ENCODE measurements around the gene PHF1. TPM values are rescaled to one million over a fixed set of nuclear protein-coding genes. Genes with fewer than 3 reads are reported as not detected.

PHF1 gene
- total and polyA plus RNA-seq, 2 of the 13 experiments (the other 11 are each of a cell fraction or from before 2014, with no cell fraction given), result 25.4 to 61.9 TPM

DNA sequence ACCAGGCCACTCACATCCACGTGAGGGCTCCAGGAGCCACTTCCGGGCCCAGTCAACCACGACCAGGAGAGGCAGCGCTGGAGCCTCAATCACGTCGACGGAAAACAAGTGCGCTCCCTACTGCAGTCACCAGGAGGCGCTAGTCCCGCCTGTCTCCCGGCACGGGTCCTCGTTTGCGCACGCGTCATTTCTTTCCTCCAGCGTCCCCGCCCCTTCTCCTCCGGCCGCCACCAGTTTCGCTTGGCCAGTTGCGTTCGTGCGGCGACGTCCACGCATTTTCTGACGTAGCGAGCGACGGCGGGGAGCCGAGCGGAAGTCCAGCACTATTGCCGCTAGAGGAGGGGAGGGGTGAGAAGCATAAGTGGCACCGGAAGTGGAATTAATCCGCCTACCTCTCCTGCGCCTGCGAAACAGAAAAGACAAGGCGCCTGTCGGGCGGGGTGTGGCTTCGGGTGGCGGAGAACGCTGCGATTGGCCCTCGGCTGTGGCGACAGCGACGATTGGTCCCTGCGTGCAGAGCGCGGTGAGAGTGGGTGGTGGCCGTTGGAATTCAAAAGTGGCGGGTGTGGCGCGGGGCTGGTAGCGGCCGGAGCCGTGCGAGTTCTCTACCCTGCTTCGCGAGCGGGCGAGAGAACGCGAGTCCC, 19.4 kb upstream of the PHF1 start, which contains the start of gene KIFC1 (continued):
- TF ChIP-seq ZEB1 (IDR thresholded peaks at IDR 0.05; ENCODE audit: insufficient replicate concordance, low read depth) (no peak), ZKSCAN8 (CRISPR knock-in tag; IDR thresholded peaks at IDR 0.05; ENCODE audit: borderline replicate concordance) (peak; percentile 84), ZNF329 (CRISPR knock-in tag; IDR thresholded peaks at IDR 0.05; ENCODE audit: low read depth) (peak; percentile 78), ZNF124 (CRISPR knock-in tag; IDR thresholded peaks at IDR 0.05) (peak; percentile 97), ZBTB7A (CRISPR knock-in tag; IDR thresholded peaks at IDR 0.05) (no peak), ZNF24 (IDR thresholded peaks at IDR 0.05) (peak; percentile 92), TARDBP (CRISPR knock-in tag; IDR thresholded peaks at IDR 0.05) (peak; percentile 95), ZNF549 (CRISPR knock-in tag; IDR thresholded peaks at IDR 0.05) (no peak), NR2C2 (CRISPR knock-in tag; IDR thresholded peaks at IDR 0.05; ENCODE audit: borderline replicate concordance) (peak; percentile 91), NRL (CRISPR knock-in tag; IDR thresholded peaks at IDR 0.05; ENCODE audit: borderline replicate concordance) (peak; percentile 71; the same call in 1 of the 2 replicates), ZSCAN25 (CRISPR knock-in tag; IDR thresholded peaks at IDR 0.05) (peak; percentile 84; the same call in 1 of the 2 replicates), KLF12 (CRISPR knock-in tag; IDR thresholded peaks at IDR 0.05; ENCODE audit: borderline replicate concordance) (peak; percentile 77; the same call in 1 of the 2 replicates), ZNF83 (CRISPR knock-in tag; IDR thresholded peaks at IDR 0.05; ENCODE audit: borderline replicate concordance) (peak; percentile 88; the same call in 1 of the 2 replicates), HMG20A (CRISPR knock-in tag; IDR thresholded peaks at IDR 0.05; ENCODE audit: borderline replicate concordance) (0 out of 2 replicates have a peak, but pooled peaks have one; percentile 50), HCFC1 (IDR thresholded peaks at IDR 0.05; ENCODE audit: low read depth, low read length) (peak; percentile 9; the same call in 1 of the 2 replicates), GATAD1 (CRISPR knock-in tag; IDR thresholded peaks at IDR 0.05) (peak; percentile 90), SPEN (CRISPR knock-in tag; IDR thresholded peaks at IDR 0.05; ENCODE audit: low read depth) (peak; percentile 91), AKAP8 (CRISPR knock-in tag; IDR thresholded peaks at IDR 0.05) (no peak), ZNF567 (CRISPR knock-in tag; IDR thresholded peaks at IDR 0.05; ENCODE audit: borderline replicate concordance) (0 out of 2 replicates have a peak, but pooled peaks have one; percentile 39)
- TF ChIP-seq, protein P1, sequence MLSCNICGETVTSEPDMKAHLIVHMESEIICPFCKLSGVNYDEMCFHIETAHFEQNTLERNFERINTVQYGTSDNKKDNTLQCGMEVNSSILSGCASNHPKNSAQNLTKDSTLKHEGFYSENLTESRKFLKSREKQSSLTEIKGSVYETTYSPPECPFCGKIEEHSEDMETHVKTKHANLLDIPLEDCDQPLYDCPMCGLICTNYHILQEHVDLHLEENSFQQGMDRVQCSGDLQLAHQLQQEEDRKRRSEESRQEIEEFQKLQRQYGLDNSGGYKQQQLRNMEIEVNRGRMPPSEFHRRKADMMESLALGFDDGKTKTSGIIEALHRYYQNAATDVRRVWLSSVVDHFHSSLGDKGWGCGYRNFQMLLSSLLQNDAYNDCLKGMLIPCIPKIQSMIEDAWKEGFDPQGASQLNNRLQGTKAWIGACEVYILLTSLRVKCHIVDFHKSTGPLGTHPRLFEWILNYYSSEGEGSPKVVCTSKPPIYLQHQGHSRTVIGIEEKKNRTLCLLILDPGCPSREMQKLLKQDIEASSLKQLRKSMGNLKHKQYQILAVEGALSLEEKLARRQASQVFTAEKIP (CRISPR knock-in tag; IDR thresholded peaks at IDR 0.05; ENCODE audit: borderline replicate concordance), result no peak
- TF ChIP-seq, protein P2, sequence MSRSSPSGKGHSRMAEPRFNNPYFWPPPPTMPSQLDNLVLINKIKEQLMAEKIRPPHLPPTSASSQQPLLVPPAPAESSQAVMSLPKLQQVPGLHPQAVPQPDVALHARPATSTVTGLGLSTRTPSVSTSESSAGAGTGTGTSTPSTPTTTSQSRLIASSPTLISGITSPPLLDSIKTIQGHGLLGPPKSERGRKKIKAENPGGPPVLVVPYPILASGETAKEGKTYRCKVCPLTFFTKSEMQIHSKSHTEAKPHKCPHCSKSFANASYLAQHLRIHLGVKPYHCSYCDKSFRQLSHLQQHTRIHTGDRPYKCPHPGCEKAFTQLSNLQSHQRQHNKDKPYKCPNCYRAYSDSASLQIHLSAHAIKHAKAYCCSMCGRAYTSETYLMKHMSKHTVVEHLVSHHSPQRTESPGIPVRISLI (CRISPR knock-in tag; IDR thresholded peaks at IDR 0.05; ENCODE audit: borderline replicate concordance), result peak; percentile 24; the same call in 1 of the 2 replicates
- TF ChIP-seq, protein P3, sequence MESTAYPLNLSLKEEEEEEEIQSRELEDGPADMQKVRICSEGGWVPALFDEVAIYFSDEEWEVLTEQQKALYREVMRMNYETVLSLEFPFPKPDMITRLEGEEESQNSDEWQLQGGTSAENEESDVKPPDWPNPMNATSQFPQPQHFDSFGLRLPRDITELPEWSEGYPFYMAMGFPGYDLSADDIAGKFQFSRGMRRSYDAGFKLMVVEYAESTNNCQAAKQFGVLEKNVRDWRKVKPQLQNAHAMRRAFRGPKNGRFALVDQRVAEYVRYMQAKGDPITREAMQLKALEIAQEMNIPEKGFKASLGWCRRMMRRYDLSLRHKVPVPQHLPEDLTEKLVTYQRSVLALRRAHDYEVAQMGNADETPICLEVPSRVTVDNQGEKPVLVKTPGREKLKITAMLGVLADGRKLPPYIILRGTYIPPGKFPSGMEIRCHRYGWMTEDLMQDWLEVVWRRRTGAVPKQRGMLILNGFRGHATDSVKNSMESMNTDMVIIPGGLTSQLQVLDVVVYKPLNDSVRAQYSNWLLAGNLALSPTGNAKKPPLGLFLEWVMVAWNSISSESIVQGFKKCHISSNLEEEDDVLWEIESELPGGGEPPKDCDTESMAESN (CRISPR knock-in tag; conservative IDR thresholded peaks at IDR 0.05), result peak; percentile 98
- TF ChIP-seq, protein P4, sequence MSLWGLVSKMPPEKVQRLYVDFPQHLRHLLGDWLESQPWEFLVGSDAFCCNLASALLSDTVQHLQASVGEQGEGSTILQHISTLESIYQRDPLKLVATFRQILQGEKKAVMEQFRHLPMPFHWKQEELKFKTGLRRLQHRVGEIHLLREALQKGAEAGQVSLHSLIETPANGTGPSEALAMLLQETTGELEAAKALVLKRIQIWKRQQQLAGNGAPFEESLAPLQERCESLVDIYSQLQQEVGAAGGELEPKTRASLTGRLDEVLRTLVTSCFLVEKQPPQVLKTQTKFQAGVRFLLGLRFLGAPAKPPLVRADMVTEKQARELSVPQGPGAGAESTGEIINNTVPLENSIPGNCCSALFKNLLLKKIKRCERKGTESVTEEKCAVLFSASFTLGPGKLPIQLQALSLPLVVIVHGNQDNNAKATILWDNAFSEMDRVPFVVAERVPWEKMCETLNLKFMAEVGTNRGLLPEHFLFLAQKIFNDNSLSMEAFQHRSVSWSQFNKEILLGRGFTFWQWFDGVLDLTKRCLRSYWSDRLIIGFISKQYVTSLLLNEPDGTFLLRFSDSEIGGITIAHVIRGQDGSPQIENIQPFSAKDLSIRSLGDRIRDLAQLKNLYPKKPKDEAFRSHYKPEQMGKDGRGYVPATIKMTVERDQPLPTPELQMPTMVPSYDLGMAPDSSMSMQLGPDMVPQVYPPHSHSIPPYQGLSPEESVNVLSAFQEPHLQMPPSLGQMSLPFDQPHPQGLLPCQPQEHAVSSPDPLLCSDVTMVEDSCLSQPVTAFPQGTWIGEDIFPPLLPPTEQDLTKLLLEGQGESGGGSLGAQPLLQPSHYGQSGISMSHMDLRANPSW (CRISPR knock-in tag; IDR thresholded peaks at IDR 0.05; ENCODE audit: borderline replicate concordance), result peak; percentile 98
